HG03159 (cell line): ENCODE data around the gene IQGAP3.

ENCODE experiments used
- ATAC-seq: cut with Tn5 transposase; IDR thresholded peaks from one replicate; pipeline ENCODE4 v1.9.1; 2021; ENCODE audit warnings: mild to moderate bottlenecking, moderate library complexity; ENCODE audit not compliant: unreplicated experiment

Gene IQGAP3

DNA sequence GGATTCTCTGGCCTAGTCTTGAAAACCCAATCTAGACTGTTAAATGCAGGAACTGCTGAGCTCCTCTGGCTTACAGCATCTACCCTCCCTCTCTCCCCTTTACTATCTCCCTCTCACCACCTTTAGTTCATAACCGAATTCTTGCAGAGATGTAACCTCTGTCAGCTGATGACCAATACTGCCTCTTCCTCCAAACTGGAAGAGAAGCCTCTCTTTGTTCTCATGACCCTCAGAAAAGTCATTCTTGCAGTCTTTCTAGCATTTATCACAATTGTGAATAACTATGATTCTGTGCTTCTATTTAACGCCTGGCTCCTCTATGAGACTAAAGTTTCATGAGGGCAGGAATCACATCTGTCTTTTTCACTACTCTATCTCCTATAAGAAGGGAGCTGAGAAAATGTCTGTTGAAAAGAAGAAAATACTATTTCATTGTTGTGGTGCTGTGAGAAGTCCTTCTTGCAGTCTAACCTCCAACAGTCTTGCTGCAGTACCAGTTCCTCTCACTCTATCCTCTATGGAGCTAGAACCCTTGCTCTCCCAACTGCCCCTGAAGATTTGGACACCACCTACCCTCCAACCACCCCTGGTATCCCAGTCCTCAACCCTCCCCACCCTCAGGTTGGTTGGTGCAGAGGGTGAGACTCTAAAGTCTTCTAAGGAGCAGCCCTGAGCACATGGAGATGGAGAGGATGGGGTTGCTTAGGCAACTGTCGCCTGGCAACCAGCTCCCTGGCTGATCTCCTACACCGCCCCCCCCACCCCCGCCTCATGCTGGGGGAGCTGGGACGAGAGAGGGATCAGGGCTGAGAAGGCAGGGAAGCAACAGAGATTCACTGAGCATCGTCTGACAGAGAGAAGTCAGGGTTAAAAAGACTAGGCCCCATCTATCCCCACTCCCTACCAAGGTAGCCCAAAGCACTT, 85.7 kb downstream of the IQGAP3 start:
- no peak for ATAC-seq

DNA sequence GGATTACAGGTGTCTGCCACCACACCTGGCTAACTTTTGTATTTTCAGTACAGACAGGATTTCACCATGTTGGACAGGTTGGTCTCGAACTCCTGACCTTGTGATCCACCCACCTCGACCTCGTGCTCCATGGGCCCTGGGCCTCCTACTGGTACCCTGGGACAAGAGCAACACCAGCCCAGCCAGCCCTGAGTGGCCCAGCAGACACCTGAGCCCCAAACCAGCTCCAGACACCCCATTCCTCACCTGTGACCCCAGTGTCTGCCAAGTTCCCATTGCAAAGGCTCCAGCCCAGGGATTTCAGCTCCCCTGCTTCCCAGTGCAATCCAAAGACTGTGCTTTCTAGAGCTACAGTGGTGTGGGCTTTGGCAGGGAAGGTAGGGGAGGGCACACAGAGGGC, 86.4 kb downstream of the IQGAP3 start:
- no peak for ATAC-seq

GRCh38 chr1:156484480-156485058, 87.8 kb downstream of the IQGAP3 start:
- ATAC-seq: no peak

GRCh38 chr1:156483397-156483796, 89.0 kb downstream of the IQGAP3 start:
- ATAC-seq: no peak

- no peak for ATAC-seq
Measured at GRCh38 chr1:156482276-156482675, 90.1 kb downstream of the IQGAP3 start.

DNA sequence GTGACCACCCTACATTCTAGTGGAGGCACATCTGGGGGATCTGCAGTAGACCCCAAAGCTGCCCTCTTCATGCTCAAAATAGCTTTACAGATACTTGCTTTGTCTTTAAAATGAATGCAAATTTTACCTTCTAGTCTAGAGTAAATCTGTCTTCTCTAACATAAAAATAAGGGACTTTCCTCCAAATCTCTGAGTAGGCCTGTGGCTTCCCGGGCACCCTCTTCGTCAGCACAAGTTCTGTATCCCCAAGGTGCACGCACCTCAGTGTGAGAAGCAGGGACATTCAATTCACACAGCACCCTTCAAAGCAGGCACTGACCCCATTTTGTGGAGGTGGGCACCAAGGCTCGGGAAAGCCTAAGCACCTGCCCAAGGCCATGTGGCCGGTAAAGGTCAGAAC, 90.8 kb downstream of the IQGAP3 start:
- ATAC-seq: no peak

GRCh38 chr1:156480411-156481192, 91.8 kb downstream of the IQGAP3 start:
- ATAC-seq: no peak

DNA sequence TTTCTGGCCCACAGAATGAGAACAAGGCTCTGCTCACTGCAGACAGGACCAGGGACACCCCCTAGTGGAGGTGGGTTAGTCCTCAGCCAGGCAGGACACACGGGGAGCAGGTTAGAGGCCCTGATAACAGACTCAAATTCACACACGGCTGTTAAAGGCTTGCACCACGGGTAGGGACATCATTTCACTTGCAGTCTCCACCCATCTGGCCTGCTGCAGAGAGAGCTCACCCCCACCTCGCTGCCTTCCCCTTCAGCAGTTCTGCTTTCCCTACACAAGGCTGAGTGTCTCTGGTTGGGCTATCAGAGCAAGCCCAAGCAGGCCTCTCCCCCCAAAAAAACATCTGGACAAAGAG, 92.4 kb downstream of the IQGAP3 start:
- no peak for ATAC-seq

- ATAC-seq: no peak
Measured at GRCh38 chr1:156479093-156480015, 93.0 kb downstream of the IQGAP3 start.

DNA sequence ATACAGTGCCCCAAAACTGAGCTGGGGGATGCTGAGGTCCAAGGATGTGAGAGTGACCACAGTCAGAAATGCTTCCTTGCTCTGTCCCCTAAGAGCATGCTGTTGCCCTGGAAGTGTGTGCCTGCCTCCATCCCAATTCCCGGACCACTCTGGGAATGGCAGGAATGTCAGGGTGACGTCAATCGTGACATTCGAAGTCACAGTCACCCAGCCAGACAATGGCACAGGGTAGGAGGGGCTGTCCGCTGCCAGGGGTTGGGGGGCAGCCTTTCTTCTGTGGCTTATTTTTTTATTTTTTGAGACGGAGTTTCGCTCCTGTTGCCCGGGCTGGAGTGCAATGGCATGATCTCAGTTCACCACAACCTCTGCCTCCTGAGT, 94.1 kb downstream of the IQGAP3 start:
- no peak for ATAC-seq

DNA sequence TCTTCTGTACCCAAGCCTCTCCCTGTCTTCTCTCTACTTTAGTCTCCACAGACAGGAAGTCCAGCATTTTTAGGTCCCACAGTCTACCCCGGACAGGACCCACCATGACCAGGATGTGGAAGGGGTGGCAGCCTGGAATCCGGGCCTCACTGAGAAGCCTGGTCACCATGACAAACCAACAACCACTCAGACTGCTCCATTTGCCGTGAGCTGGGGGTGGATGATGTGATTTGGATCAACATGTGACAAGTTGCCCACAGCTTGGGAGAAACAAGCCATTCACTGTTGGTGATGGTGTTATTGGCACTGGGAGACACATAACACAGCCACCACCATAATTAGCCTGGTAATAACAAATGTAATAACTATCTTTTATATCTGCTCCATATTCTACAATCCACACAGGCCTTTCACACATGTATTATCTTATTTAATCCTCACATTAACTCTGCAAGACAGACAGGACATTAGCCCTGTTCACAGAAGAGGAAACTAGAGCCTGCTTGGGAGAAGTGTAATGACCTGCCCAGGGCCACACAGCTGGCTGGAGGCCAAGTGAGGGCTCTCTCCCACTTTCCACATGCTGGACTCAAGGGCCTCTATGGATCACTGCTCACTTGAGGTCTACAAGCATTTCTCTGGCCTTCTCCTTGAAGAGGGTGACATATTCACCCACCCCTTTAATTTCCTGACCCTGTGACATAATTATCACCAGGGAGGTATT, 94.7 kb downstream of the IQGAP3 start:
- no peak for ATAC-seq

DNA sequence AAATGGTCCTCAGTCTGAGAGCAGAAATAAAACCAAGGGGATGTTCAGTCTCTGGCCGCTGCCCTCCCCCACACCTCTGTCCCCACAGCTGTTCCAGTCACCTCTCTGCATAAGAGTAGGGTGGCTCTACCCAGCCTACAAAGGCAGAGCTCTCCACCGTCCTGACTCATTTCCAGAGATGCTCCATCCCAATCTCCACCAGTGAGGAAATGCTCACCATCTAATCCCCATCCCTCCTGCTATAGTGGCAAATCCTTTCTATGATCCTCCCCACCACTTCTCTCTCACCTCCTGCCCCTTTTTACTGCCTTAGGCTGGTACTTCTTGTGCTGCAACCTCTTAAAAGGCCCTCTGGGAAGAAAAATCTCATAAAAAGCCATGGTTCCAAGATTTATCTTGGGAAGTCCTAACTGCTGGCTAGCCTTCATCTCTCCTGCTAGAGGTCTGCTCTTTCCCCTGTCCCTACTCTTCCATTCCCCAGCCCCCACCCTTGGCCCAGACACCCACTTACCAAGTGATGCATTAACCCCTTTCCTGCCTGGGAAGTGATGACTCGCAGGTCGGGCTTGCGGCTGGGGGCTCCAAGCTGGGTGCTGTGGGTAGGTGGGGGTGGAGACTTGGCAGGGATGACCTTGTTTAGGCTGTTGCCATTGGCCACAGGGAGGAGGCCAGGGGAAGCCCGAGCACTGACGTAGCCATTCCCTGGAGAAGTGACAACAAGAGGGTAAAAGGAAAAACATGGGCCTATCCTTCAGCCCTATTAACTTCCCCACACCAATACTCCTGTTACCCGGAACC, 95.7 kb downstream of the IQGAP3 start:
- no peak for ATAC-seq

- ATAC-seq: no peak
Measured at GRCh38 chr1:156475568-156476500, 96.5 kb downstream of the IQGAP3 start.
